GM23248 (cell line): ENCODE results near the gene MYO1D.

Source experiments
- EZH2 ChIP-seq: fragments of 200-600 bp; sonication (generic); IDR thresholded peaks from 2 replicates; pipeline ENCODE4 v1.6.1; 2018; ENCODE audit warnings: antibody characterized with exemption, mild to moderate bottlenecking; ENCODE audit not compliant: insufficient read depth, poor library complexity, severe bottlenecking
- EZH2phosphoT487 ChIP-seq: fragments of 200-600 bp; sonication (generic); IDR thresholded peaks from 2 replicates; pipeline ENCODE4 v1.6.1; 2018; ENCODE audit warnings: antibody characterized with exemption, moderate library complexity, mild to moderate bottlenecking, low read depth; ENCODE audit not compliant: insufficient read depth

DNA sequence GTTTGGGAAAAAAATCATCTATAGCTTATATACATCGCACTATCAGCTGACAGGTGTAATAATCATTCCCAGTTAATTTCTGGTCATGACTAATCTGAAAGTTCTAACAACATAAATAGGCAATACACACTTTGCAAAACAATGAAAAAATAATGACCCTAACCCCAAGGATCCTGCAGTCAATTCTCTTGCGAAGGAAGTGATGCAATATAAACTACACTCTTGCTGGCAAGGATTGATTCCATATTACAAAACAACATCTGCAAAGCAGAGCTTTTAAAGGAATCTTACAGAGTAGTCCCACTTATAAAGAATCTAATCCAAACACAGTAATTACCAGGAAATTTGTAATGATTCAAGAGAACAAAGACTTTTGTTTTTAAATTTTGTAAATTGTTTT lies 73.4 kb downstream of the MYO1D start:
- TF ChIP-seq EZH2 (no peak), EZH2phosphoT487 (no peak)
